GM18505 (cell line): ENCODE measurements around the gene ID2.

Experiments used
- ATAC-seq: cut with Tn5 transposase; IDR thresholded peaks from one replicate; pipeline ENCODE4 v1.9.1; 2021; ENCODE audit not compliant: unreplicated experiment
- POLR2A ChIP-seq: IDR thresholded peaks from 4 replicates; pipeline ENCODE4 v1.6.1; 2011; ENCODE audit warnings: borderline replicate concordance; ENCODE audit not compliant: insufficient read depth, insufficient read length; ENCODE audit errors: extremely low read depth

The ID2 gene

GRCh38 chr2:8679827-8680731 lies 1.8 kb upstream of the ID2 start:
- no peak for TF ChIP-seq POLR2A

GRCh38 chr2:8680822-8681760 lies 765 bp upstream of the ID2 start:
- no peak for ATAC-seq

More at GRCh38 chr2:8679827-8680731, 1.8 kb upstream of the ID2 start:
- no peak for ATAC-seq

GRCh38 chr2:8682719-8683667 lies 1.1 kb downstream of the ID2 start:
- ATAC-seq: no peak
- TF ChIP-seq POLR2A: no peak

More at GRCh38 chr2:8680822-8681760, 765 bp upstream of the ID2 start:
- no peak for TF ChIP-seq POLR2A

GRCh38 chr2:8684540-8684877 lies 2.7 kb downstream of the ID2 start:
- ATAC-seq: no peak
- TF ChIP-seq POLR2A: no peak

GRCh38 chr2:8684878-8685696 lies 3.2 kb downstream of the ID2 start:
- no peak for TF ChIP-seq POLR2A
- ATAC-seq: peak; percentile 1

- ATAC-seq: peak; percentile 40
- no peak for TF ChIP-seq POLR2A
These were observed 4.0 kb downstream of the ID2 start for GRCh38 chr2:8685697-8686358.

GRCh38 chr2:8691859-8692437 lies 10.1 kb downstream of the ID2 start:
- TF ChIP-seq POLR2A: no peak
- ATAC-seq: no peak

- TF ChIP-seq POLR2A: no peak
These were observed 10.9 kb downstream of the ID2 start for GRCh38 chr2:8692783-8693156.

GRCh38 chr2:8693157-8693821 lies 11.4 kb downstream of the ID2 start:
- no peak for ATAC-seq
- TF ChIP-seq POLR2A: no peak

More at GRCh38 chr2:8692783-8693156, 10.9 kb downstream of the ID2 start:
- no peak for ATAC-seq

GRCh38 chr2:8694737-8695136 lies 12.9 kb downstream of the ID2 start:
- ATAC-seq: no peak
- TF ChIP-seq POLR2A: no peak

GRCh38 chr2:8697190-8697589 lies 15.3 kb downstream of the ID2 start:
- ATAC-seq: no peak
- TF ChIP-seq POLR2A: no peak

GRCh38 chr2:8699839-8700238 lies 18.0 kb downstream of the ID2 start:
- TF ChIP-seq POLR2A: no peak
- no peak for ATAC-seq
